ENCODE measurements around the gene KRT3.
"Not testable (repeated sequence)": the region's sequence is repeated elsewhere in the genome, so short reads cannot be mapped to it uniquely, and the experiment has no call there.

Gene KRT3

GRCh38 chr12:52777566-52777965 is 18.4 kb downstream of the KRT3 start:
- no peak for DNase-seq

GRCh38 chr12:52776913-52777395 is 19.0 kb downstream of the KRT3 start, which contains the start of gene KRT76:
Gene KRT76 (minus strand): TSS chr12:52777345. CDS start chr12:52777291, 54 bp downstream.
- no peak for DNase-seq

- DNase-seq, result no peak
These were observed 19.5 kb downstream of the KRT3 start for GRCh38 chr12:52776435-52776834.

GRCh38 chr12:52774629-52775250 is 21.2 kb downstream of the KRT3 start:
- no peak for DNase-seq

- no peak for DNase-seq
These were observed 23.1 kb downstream of the KRT3 start for GRCh38 chr12:52772772-52773171.

GRCh38 chr12:52772188-52772587 is 23.7 kb downstream of the KRT3 start:
- no peak for DNase-seq

GRCh38 chr12:52771505-52771904 is 24.4 kb downstream of the KRT3 start:
- no peak for DNase-seq

- DNase-seq, result no peak
These were observed 24.8 kb downstream of the KRT3 start for GRCh38 chr12:52771088-52771487.

GRCh38 chr12:52769946-52770345 is 26.0 kb downstream of the KRT3 start:
- no peak for DNase-seq

- DNase-seq, result no peak
These were observed 26.6 kb downstream of the KRT3 start for GRCh38 chr12:52769354-52769753.

GRCh38 chr12:52768479-52769200 is 27.3 kb downstream of the KRT3 start:
- DNase-seq, result no peak

- no peak for DNase-seq
These were observed 28.5 kb downstream of the KRT3 start for GRCh38 chr12:52767427-52767826.

GRCh38 chr12:52767020-52767379 is 28.9 kb downstream of the KRT3 start:
- no peak for DNase-seq

GRCh38 chr12:52766351-52767019 is 29.4 kb downstream of the KRT3 start:
- no peak for DNase-seq

- DNase-seq, result no peak
These were observed 30.2 kb downstream of the KRT3 start for GRCh38 chr12:52765702-52766101.

- no peak for DNase-seq
These were observed 31.9 kb downstream of the KRT3 start for GRCh38 chr12:52763991-52764390.

GRCh38 chr12:52763036-52763659 is 32.8 kb downstream of the KRT3 start:
- DNase-seq, result no peak

- no peak for DNase-seq
These were observed 34.1 kb downstream of the KRT3 start for GRCh38 chr12:52761802-52762201.

GRCh38 chr12:52761218-52761617 is 34.7 kb downstream of the KRT3 start:
- not testable (repeated sequence) for DNase-seq

- no peak for DNase-seq
These were observed 35.3 kb downstream of the KRT3 start for GRCh38 chr12:52760623-52761022.

- no peak for DNase-seq
These were observed 36.2 kb downstream of the KRT3 start for GRCh38 chr12:52759695-52760094.

GRCh38 chr12:52759218-52759617 is 36.7 kb downstream of the KRT3 start:
- DNase-seq, result no peak

- DNase-seq, result no peak
These were observed 38.3 kb downstream of the KRT3 start for GRCh38 chr12:52757449-52758176.

All from OCI-M1 (cell line).